ENCODE measurements around the gene TNFRSF1A.

The TNFRSF1A gene

GRCh38 chr12:6356374-6356820 lies 14.5 kb upstream of the TNFRSF1A start:
- no peaks in the 10 kb centered on the region for H3K9me2 ChIP-seq (replicated peaks; ENCODE audit: insufficient read depth, low read length)
- no peaks in the 10 kb centered on the region for H3F3A ChIP-seq (ENCODE audit: insufficient read depth)
- no peak for TF ChIP-seq EZH2phosphoT487 (conservative IDR thresholded peaks at IDR 0.05; ENCODE audit: low read length)
- no peak for TF ChIP-seq CTCF (IDR thresholded peaks at IDR 0.05; ENCODE audit: insufficient read depth, low read length, poor library complexity, severe bottlenecking)
- no peak overlapping the region for H3K4me2 ChIP-seq (ENCODE audit: low read depth, low read length, poor library complexity, severe bottlenecking)
- no peaks in the 10 kb centered on the region for H3K36me3 ChIP-seq (ENCODE audit: low read length)
- no peak overlapping the region for H3K9ac ChIP-seq (ENCODE audit: low read length)
- H3K9me3 ChIP-seq (ENCODE audit: insufficient read depth, low read length): no peaks in the 10 kb centered on the region
- no peak overlapping the region for H3K4me3 ChIP-seq (ENCODE audit: insufficient read depth, low read length, poor library complexity, severe bottlenecking)
- no peaks in the 10 kb centered on the region for H3K27me3 ChIP-seq (ENCODE audit: low read length)
- H2AFZ ChIP-seq (ENCODE audit: low read depth, low read length, severe bottlenecking): no peak overlapping the region
- H3K27ac ChIP-seq (ENCODE audit: low read depth, low read length): no peak overlapping the region
- no peaks in the 10 kb centered on the region for H3K79me2 ChIP-seq (ENCODE audit: insufficient read depth, low read length)
- no peaks in the 10 kb centered on the region for H4K20me1 ChIP-seq (ENCODE audit: low read depth, low read length)

DNA sequence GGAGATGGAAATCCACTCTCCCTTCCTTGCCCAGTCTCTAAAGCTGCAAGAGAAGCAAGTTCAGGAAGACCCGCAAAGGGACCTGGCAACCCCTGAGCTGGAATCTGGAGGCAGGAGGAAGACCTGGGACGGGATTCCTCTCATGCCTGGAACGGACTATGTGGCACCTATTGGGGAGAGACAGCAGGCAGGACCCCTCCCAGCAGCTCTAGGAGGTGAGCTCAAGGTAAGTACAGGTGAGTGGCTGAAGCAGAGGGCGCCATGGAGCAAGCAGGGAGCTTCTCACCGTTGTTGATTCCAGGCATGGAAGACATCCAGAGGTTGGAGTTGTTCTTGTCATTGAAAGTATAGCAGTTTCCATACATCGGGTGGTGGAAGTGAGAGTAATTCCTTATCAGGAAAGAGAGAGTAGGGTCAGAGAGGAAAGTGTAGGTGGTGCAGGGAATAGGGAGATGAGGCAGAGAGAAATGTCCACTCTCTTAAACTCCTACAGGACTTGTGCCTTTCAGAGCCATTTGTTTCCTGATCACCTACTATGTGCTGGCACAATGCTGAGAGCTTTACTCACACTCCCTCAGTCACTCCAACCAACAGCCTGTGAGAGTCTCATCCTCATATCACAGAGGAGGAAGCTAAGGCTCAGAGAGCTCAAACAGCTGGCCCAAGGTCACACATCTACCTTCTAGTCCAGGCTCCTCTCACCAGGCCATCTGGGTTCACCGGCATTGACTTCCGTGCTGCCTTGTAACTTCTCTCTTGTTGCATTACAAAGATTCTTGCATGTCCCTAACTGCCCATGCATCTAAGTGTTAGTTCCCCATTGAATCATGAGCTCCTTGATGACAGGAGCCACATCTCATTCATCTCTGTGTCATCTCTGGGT lies 13.9 kb upstream of the TNFRSF1A start:
- Histone ChIP-seq H3K4me3 (ENCODE audit: insufficient read depth, low read length, poor library complexity, severe bottlenecking) (no peak overlapping the region), H3F3A (ENCODE audit: insufficient read depth) (no peaks in the 10 kb centered on the region), H3K9me3 (ENCODE audit: insufficient read depth, low read length) (no peaks in the 10 kb centered on the region), H3K36me3 (ENCODE audit: low read length) (no peaks in the 10 kb centered on the region), H3K27ac (ENCODE audit: low read depth, low read length) (no peak overlapping the region), H3K79me2 (ENCODE audit: insufficient read depth, low read length) (no peaks in the 10 kb centered on the region), H2AFZ (ENCODE audit: low read depth, low read length, severe bottlenecking) (no peak overlapping the region), H3K27me3 (ENCODE audit: low read length) (no peaks in the 10 kb centered on the region), H3K9me2 (replicated peaks; ENCODE audit: insufficient read depth, low read length) (no peaks in the 10 kb centered on the region), H3K9ac (ENCODE audit: low read length) (no peak overlapping the region), H4K20me1 (ENCODE audit: low read depth, low read length) (no peaks in the 10 kb centered on the region), H3K4me2 (ENCODE audit: low read depth, low read length, poor library complexity, severe bottlenecking) (no peak overlapping the region)
- TF ChIP-seq CTCF (IDR thresholded peaks at IDR 0.05; ENCODE audit: insufficient read depth, low read length, poor library complexity, severe bottlenecking) (no peak), EZH2phosphoT487 (conservative IDR thresholded peaks at IDR 0.05; ENCODE audit: low read length) (no peak)

GRCh38 chr12:6354495-6355393 lies 12.9 kb upstream of the TNFRSF1A start:
- Histone ChIP-seq H3K4me3 (ENCODE audit: insufficient read depth, low read length, poor library complexity, severe bottlenecking) (no peak overlapping the region), H3K9me3 (ENCODE audit: insufficient read depth, low read length) (no peaks in the 10 kb centered on the region), H3F3A (ENCODE audit: insufficient read depth) (no peaks in the 10 kb centered on the region), H3K79me2 (ENCODE audit: insufficient read depth, low read length) (no peaks in the 10 kb centered on the region), H2AFZ (ENCODE audit: low read depth, low read length, severe bottlenecking) (no peak overlapping the region), H3K36me3 (ENCODE audit: low read length) (no peaks in the 10 kb centered on the region), H3K4me2 (ENCODE audit: low read depth, low read length, poor library complexity, severe bottlenecking) (no peak overlapping the region), H3K9ac (ENCODE audit: low read length) (no peak overlapping the region), H3K9me2 (replicated peaks; ENCODE audit: insufficient read depth, low read length) (no peaks in the 10 kb centered on the region), H4K20me1 (ENCODE audit: low read depth, low read length) (no peaks in the 10 kb centered on the region), H3K27ac (ENCODE audit: low read depth, low read length) (no peak overlapping the region), H3K27me3 (ENCODE audit: low read length) (no peaks in the 10 kb centered on the region)
- TF ChIP-seq CTCF (IDR thresholded peaks at IDR 0.05; ENCODE audit: insufficient read depth, low read length, poor library complexity, severe bottlenecking) (no peak), EZH2phosphoT487 (conservative IDR thresholded peaks at IDR 0.05; ENCODE audit: low read length) (no peak)

All from SU-DHL-6 (cell line).